Ishikawa (cell line): ENCODE data around the gene MTAP.

Source experiments
- CEBPB ChIP-seq: IDR thresholded peaks from 2 replicates; pipeline ENCODE4 v1.6.1; 2012
- CREB1 ChIP-seq: IDR thresholded peaks from 2 replicates; pipeline ENCODE4 v1.6.1; 2012; ENCODE audit warnings: low read depth
- EGR1 ChIP-seq: IDR thresholded peaks from 2 replicates; pipeline ENCODE4 v1.6.1; 2012
- EP300 ChIP-seq: IDR thresholded peaks from 2 replicates; pipeline ENCODE4 v1.6.1; 2012; ENCODE audit warnings: borderline replicate concordance
- FOXM1 ChIP-seq: IDR thresholded peaks from 2 replicates; pipeline ENCODE4 v1.6.1; 2012; ENCODE audit warnings: low read depth, borderline replicate concordance
- MAX ChIP-seq: IDR thresholded peaks from 2 replicates; pipeline ENCODE4 v1.6.1; 2012
- NFIC ChIP-seq: IDR thresholded peaks from 2 replicates; pipeline ENCODE4 v1.6.1; 2012
- RAD21 ChIP-seq: IDR thresholded peaks from 2 replicates; pipeline ENCODE4 v1.6.1; 2012; ENCODE audit warnings: low read depth
- REST ChIP-seq: IDR thresholded peaks from 2 replicates; pipeline ENCODE4 v1.6.1; 2012; ENCODE audit warnings: low read depth, mild to moderate bottlenecking
- TAF1 ChIP-seq: IDR thresholded peaks from 2 replicates; pipeline ENCODE4 v1.6.1; 2012; ENCODE audit warnings: low read depth, mild to moderate bottlenecking
- TCF12 ChIP-seq: IDR thresholded peaks from 2 replicates; pipeline ENCODE4 v1.6.1; 2012; ENCODE audit warnings: low read depth
- TEAD4 ChIP-seq: IDR thresholded peaks from 2 replicates; pipeline ENCODE4 v1.6.1; 2012
- USF1 ChIP-seq: IDR thresholded peaks from 2 replicates; pipeline ENCODE4 v1.6.1; 2012
- YY1 ChIP-seq: IDR thresholded peaks from 2 replicates; pipeline ENCODE4 v1.6.1; 2012; ENCODE audit warnings: low read depth
- ZBTB7A ChIP-seq: IDR thresholded peaks from 2 replicates; pipeline ENCODE4 v1.6.1; 2012; ENCODE audit warnings: low read depth

The MTAP gene

GRCh38 chr9:21872696-21873095 is 70.3 kb downstream of the MTAP start:
- no peak for TF ChIP-seq RAD21
- no peak for TF ChIP-seq FOXM1
- no peak for TF ChIP-seq USF1
- no peak for TF ChIP-seq EGR1
- TF ChIP-seq TEAD4: no peak
- TF ChIP-seq NFIC: no peak
- TF ChIP-seq REST: no peak
- TF ChIP-seq EP300: no peak
- no peak for TF ChIP-seq CREB1
- TF ChIP-seq YY1: no peak
- no peak for TF ChIP-seq ZBTB7A
- TF ChIP-seq MAX: no peak
- TF ChIP-seq CEBPB: no peak

GRCh38 chr9:21873540-21874221 is 71.2 kb downstream of the MTAP start:
- no peak for TF ChIP-seq RAD21
- TF ChIP-seq TEAD4: peak; percentile 26; the same call in 1 of the 2 replicates

- no peak for TF ChIP-seq YY1
- no peak for TF ChIP-seq MAX
- no peak for TF ChIP-seq TEAD4
- TF ChIP-seq RAD21: no peak
- TF ChIP-seq TCF12: no peak
- TF ChIP-seq ZBTB7A: no peak
- no peak for TF ChIP-seq CREB1
- no peak for TF ChIP-seq REST
- no peak for TF ChIP-seq NFIC
- no peak for TF ChIP-seq TAF1
- no peak for TF ChIP-seq FOXM1
- no peak for TF ChIP-seq CEBPB
- no peak for TF ChIP-seq EGR1
- TF ChIP-seq EP300: no peak
- TF ChIP-seq USF1: no peak
These were observed 73.5 kb downstream of the MTAP start for GRCh38 chr9:21875893-21876292.

- no peak for TF ChIP-seq FOXM1
- no peak for TF ChIP-seq YY1
- TF ChIP-seq ZBTB7A: no peak
- TF ChIP-seq TCF12: no peak
- no peak for TF ChIP-seq USF1
These were observed 81.2 kb downstream of the MTAP start for GRCh38 chr9:21883642-21884041.

- no peak for TF ChIP-seq REST
- TF ChIP-seq CREB1: no peak
- TF ChIP-seq TAF1: no peak
- no peak for TF ChIP-seq RAD21
- TF ChIP-seq YY1: no peak
- TF ChIP-seq EGR1: no peak
- TF ChIP-seq TCF12: no peak
- no peak for TF ChIP-seq NFIC
These were observed 87.2 kb downstream of the MTAP start for GRCh38 chr9:21889673-21890072.
